Liver (tissue), 9 donors: ENCODE measurements around the gene ARHGAP32. TPM values are rescaled to one million over a fixed set of nuclear protein-coding genes. Genes with fewer than 3 reads are reported as not detected.

Source experiments
- DNase-seq: peaks from one replicate; pipeline ENCODE4 v3.0.0-alpha.2; 2017; ENCODE audit warnings: low spot score
- H3K27ac ChIP-seq, 2 donors: one replicate each; pipeline ENCODE4 v1.7.0; 2013; ENCODE audit warnings: inconsistent platforms in 2 of 2, low read length in 2 of 2, control low read depth in 1 of 2, low read depth in 1 of 2, mild to moderate bottlenecking in 1 of 2
- H3K27me3 ChIP-seq, 4 donors: one replicate each; pipeline versions ENCODE4 v1.6.1 to v1.7.0; 2013; ENCODE audit warnings: low read length in 3 of 4, inconsistent platforms in 1 of 4, mild to moderate bottlenecking in 1 of 4, moderate library complexity in 1 of 4; ENCODE audit not compliant: control insufficient read depth in 4 of 4, insufficient read depth in 4 of 4
- H3K36me3 ChIP-seq, 4 donors: one replicate each; pipeline versions ENCODE4 v1.6.1 to v1.7.0; 2013; ENCODE audit warnings: low read length in 3 of 4, mild to moderate bottlenecking in 3 of 4, low read depth in 1 of 4, moderate library complexity in 1 of 4; ENCODE audit not compliant: control insufficient read depth in 4 of 4, insufficient read depth in 3 of 4
- H3K4me1 ChIP-seq, 4 donors: one replicate each; pipeline versions ENCODE4 v1.6.1 to v1.7.0; 2013; ENCODE audit warnings: low read length in 3 of 4, mild to moderate bottlenecking in 3 of 4, moderate library complexity in 1 of 4; ENCODE audit not compliant: control insufficient read depth in 4 of 4, insufficient read depth in 4 of 4
- H3K4me3 ChIP-seq, 3 donors: one replicate each; pipeline versions ENCODE4 v1.6.1 to v1.7.0; 2013; ENCODE audit warnings: low read length in 3 of 3, control low read depth in 1 of 3, low read depth in 1 of 3, mild to moderate bottlenecking in 1 of 3
- H3K9ac ChIP-seq, 2 donors: one replicate each; pipeline ENCODE4 v1.7.0; 2013; ENCODE audit warnings: low read length in 2 of 2, mild to moderate bottlenecking in 2 of 2, moderate library complexity in 2 of 2, control low read depth in 1 of 2, low read depth in 1 of 2
- H3K9me3 ChIP-seq, 4 donors: one replicate each; pipeline versions ENCODE4 v1.6.1 to v1.7.0; 2013; ENCODE audit warnings: low read length in 3 of 4; ENCODE audit not compliant: control insufficient read depth in 4 of 4
- ATF3 ChIP-seq: IDR thresholded peaks from 2 replicates; pipeline ENCODE4 v1.6.1; 2016; ENCODE audit warnings: antibody characterized with exemption
- CTCF ChIP-seq: fragments of 150-350 bp; IDR thresholded peaks from 2 replicates; pipeline ENCODE4 v1.5.1; 2017; ENCODE audit warnings: improper control_type of control experiment, low read depth, low read length; ENCODE audit not compliant: missing input control
- EGR1 ChIP-seq, 2 donors: IDR thresholded peaks; 2 replicates each; pipeline ENCODE4 v1.6.1; 2016 to 2018; ENCODE audit warnings: antibody characterized with exemption in 2 of 2, low read depth in 2 of 2
- FOXA1 ChIP-seq: IDR thresholded peaks from 2 replicates; pipeline ENCODE4 v1.6.1; 2016; ENCODE audit warnings: antibody characterized with exemption
- FOXA2 ChIP-seq: IDR thresholded peaks from 2 replicates; pipeline ENCODE4 v1.6.1; 2016; ENCODE audit warnings: antibody characterized with exemption
- GABPA ChIP-seq, 2 donors: IDR thresholded peaks in 1 of 2; conservative IDR thresholded peaks in 1 of 2; 2 replicates each; pipeline ENCODE4 v1.6.1; 2016; ENCODE audit warnings: antibody characterized with exemption in 2 of 2, mild to moderate bottlenecking in 1 of 2, moderate library complexity in 1 of 2
- HNF4A ChIP-seq, 2 donors: conservative IDR thresholded peaks; 2 replicates each; pipeline ENCODE4 v1.6.1; 2016; ENCODE audit warnings: antibody characterized with exemption in 2 of 2, mild to moderate bottlenecking in 2 of 2
- HNF4G ChIP-seq: IDR thresholded peaks from 2 replicates; pipeline ENCODE4 v1.6.1; 2016; ENCODE audit warnings: antibody characterized with exemption
- MAX ChIP-seq: IDR thresholded peaks from 2 replicates; pipeline ENCODE4 v1.6.1; 2016; ENCODE audit warnings: antibody characterized with exemption
- REST ChIP-seq: IDR thresholded peaks from 2 replicates; pipeline ENCODE4 v1.6.1; 2016; ENCODE audit warnings: antibody characterized with exemption, mild to moderate bottlenecking
- RXRA ChIP-seq, 2 donors: IDR thresholded peaks; 2 replicates each; pipeline ENCODE4 v1.6.1; 2017 to 2018; ENCODE audit warnings: antibody characterized with exemption in 2 of 2, mild to moderate bottlenecking in 1 of 2
- SP1 ChIP-seq: IDR thresholded peaks from 2 replicates; pipeline ENCODE4 v1.6.1; 2018; ENCODE audit warnings: antibody characterized with exemption, mild to moderate bottlenecking
- TAF1 ChIP-seq: conservative IDR thresholded peaks from 2 replicates; pipeline ENCODE4 v1.6.1; 2016; ENCODE audit warnings: antibody characterized with exemption, mild to moderate bottlenecking
- YY1 ChIP-seq: IDR thresholded peaks from 2 replicates; pipeline ENCODE4 v1.6.1; 2016; ENCODE audit warnings: antibody characterized with exemption, mild to moderate bottlenecking
- ZBTB33 ChIP-seq: IDR thresholded peaks from 2 replicates; pipeline ENCODE4 v1.6.1; 2016; ENCODE audit warnings: antibody characterized with exemption
- WGBS: extraction: QIAGEN DNeasy Blood & Tissue Kit; methylation state at CpG from one replicate; pipeline ENCODE4 v1.1.7; 2013; 5-methylcytosine and 5-hydroxymethylcytosine counted together
- polyA plus RNA-seq, 2 donors: library from polyadenylated mRNA; stranded (reverse) in 1 of 2; unstranded in 1 of 2; fragments of 200-250 nt in 1 of 2; fragments of >200 nt in 1 of 2; fragmentation: Nextera tagmentation in 1 of 2; extraction: Ambion mirVana in 1 of 2; gene quantifications; one replicate each; pipeline versions ENCODE4 v1.2.1 to v1.2.3, GENCODE V29; 2013 to 2015
- total RNA-seq, 2 donors: library from RNA; depleted of rRNA; stranded (reverse); fragments of >200 nt; gene quantifications; one replicate each; pipeline ENCODE4 v1.2.3, GENCODE V29; 2014
- donor health status: healthy.
- donor health status: healthy.
- donor health status: healthy.
- donor health status: healthy.
- donor health status: healthy.

ARHGAP32 gene
- total and polyA plus RNA-seq, 4 donors = 1.8 to 13.1 (median 2.6) TPM

GRCh38 chr11:129061492-129062230 lies 130.5 kb downstream of the ARHGAP32 start:
- no peaks in the 10 kb centered on the region for H3K27me3 ChIP-seq
- no peak for DNase-seq
- H3K27ac ChIP-seq = no peak overlapping the region
- 83% methylated on average over 7 of the region's 7 CpGs for WGBS
- TF ChIP-seq CTCF (no peak), HNF4A (conservative IDR thresholded peaks at IDR 0.05) (no peak)
- no peak overlapping the region for H3K9ac ChIP-seq
- H3K4me1 ChIP-seq = no peaks in the 10 kb centered on the region
- H3K4me3 ChIP-seq = no peak overlapping the region
- H3K36me3 ChIP-seq = peaks cover 0 to 23% (median 8%) of the 10 kb centered on the region in 4 donors
- H3K9me3 ChIP-seq = no peaks in the 10 kb centered on the region

GRCh38 chr11:129056916-129057315 lies 135.2 kb downstream of the ARHGAP32 start:
- Histone ChIP-seq H3K9me3 (no peaks in the 10 kb centered on the region), H3K4me1 (no peaks in the 10 kb centered on the region), H3K4me3 (no peak overlapping the region), H3K36me3 (peaks cover 0 to 7% (median 2%) of the 10 kb centered on the region in 4 donors), H3K27me3 (no peaks in the 10 kb centered on the region), H3K27ac (no peak overlapping the region), H3K9ac (no peak overlapping the region)
- WGBS = 98% methylated on average over 11 of the region's 11 CpGs
- DNase-seq = no peak
- TF ChIP-seq FOXA2 (no peak), ATF3 (no peak), TAF1 (no peak), RXRA (IDR thresholded peaks at IDR 0.05) (no peak), FOXA1 (no peak), MAX (no peak), GABPA (IDR thresholded peaks at IDR 0.05 in 1 of 2, conservative IDR thresholded peaks at IDR 0.05 in 1 of 2) (no peak), YY1 (no peak)

- Histone ChIP-seq H3K4me3 (no peak overlapping the region), H3K9ac (no peak overlapping the region), H3K27me3 (no peaks in the 10 kb centered on the region), H3K36me3 (peaks cover 0 to 7% (median 0%) of the 10 kb centered on the region in 4 donors), H3K4me1 (no peaks in the 10 kb centered on the region), H3K27ac (no peak overlapping the region), H3K9me3 (no peaks in the 10 kb centered on the region)
- DNase-seq = no peak
- no peak for TF ChIP-seq CTCF
- no peak for TF ChIP-seq HNF4A (conservative IDR thresholded peaks at IDR 0.05)
- TF ChIP-seq EGR1 (IDR thresholded peaks at IDR 0.05; ENCODE audit: low read depth in 2 of 2) = no peak
- TF ChIP-seq YY1 = no peak
- no peak for TF ChIP-seq ZBTB33
- TF ChIP-seq GABPA (IDR thresholded peaks at IDR 0.05 in 1 of 2, conservative IDR thresholded peaks at IDR 0.05 in 1 of 2) = no peak
- TF ChIP-seq ATF3 = no peak
- no peak for TF ChIP-seq REST
- TF ChIP-seq TAF1 = no peak
- no peak for TF ChIP-seq HNF4G
- no peak for TF ChIP-seq SP1
Observed at GRCh38 chr11:129055196-129055595, 136.9 kb downstream of the ARHGAP32 start.
